Tibial artery (tissue), 4 donors: ENCODE results near the gene SELENOK.

ENCODE experiments used
- DNase-seq, 2 donors: peaks; one replicate each; pipeline ENCODE4 v3.0.0-alpha.2; 2019
- H3K27ac ChIP-seq, 2 donors: fragments of 200-600 bp; sonication (generic) in 1 of 2; 1 replicate in 1 of 2; 2 replicates in 1 of 2; pipeline ENCODE4 v1.5.1; 2018 to 2019; ENCODE audit warnings: mild to moderate bottlenecking in 1 of 2
- H3K27me3 ChIP-seq, 2 donors: fragments of 200-600 bp; sonication (generic) in 1 of 2; one replicate each; pipeline versions ENCODE4 v1.5.1 to v1.6.0; 2016 to 2019
- H3K36me3 ChIP-seq, 3 donors: fragments of 200-600 bp; sonication (generic) in 2 of 3; one replicate each; pipeline ENCODE4 v1.5.1; 2016 to 2019; ENCODE audit warnings: mild to moderate bottlenecking in 2 of 3
- H3K4me1 ChIP-seq, 4 donors: fragments of 200-600 bp; sonication (generic) in 2 of 4; 1 replicate in 3 of 4; 2 replicates in 1 of 4; pipeline ENCODE4 v1.5.1; 2016 to 2019
- H3K4me3 ChIP-seq, 2 donors: fragments of 200-600 bp; sonication (generic) in 1 of 2; 1 replicate in 1 of 2; 2 replicates in 1 of 2; pipeline ENCODE4 v1.5.1; 2018 to 2019; ENCODE audit warnings: mild to moderate bottlenecking in 2 of 2
- H3K9me3 ChIP-seq, 3 donors: fragments of 200-600 bp; sonication (generic) in 1 of 3; one replicate each; pipeline ENCODE4 v1.5.1; 2016 to 2019
- CTCF ChIP-seq, 2 experiments: fragments of 200-600 bp in 1 of 2; fragments of 450-650 bp in 1 of 2; IDR thresholded peaks; one replicate each; pipeline ENCODE4 v1.5.1; 2017 to 2019; ENCODE audit warnings: antibody characterized with exemption in 2 of 2, mild to moderate bottlenecking in 1 of 2, moderate library complexity in 1 of 2
- intact Hi-C: fragments of 100-400 bp; cut with DNase I; formaldehyde crosslinking; loops from one replicate; pipeline ENCODE4 v1.15.0; 2023; ENCODE audit warnings: low total_unique reads

The SELENOK gene

DNA sequence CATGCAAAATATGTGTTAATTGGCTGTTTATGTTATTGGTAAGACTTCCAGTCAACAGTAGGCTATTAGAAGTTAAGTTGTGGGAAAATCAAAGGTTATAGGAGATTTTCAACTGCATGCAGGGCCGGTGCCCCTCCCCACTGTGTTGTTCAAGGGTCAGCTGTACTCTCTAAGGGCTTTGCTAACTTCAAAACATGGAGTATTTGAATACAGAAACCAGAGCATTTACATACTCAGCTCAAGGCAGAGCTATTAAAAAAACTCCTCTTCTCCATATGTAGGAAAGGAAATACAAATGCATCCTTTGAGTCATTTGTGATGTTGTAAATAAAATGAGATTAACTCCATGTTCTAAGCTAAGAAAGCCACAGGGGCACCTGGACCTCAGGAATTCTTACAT lies 28.5 kb downstream of the SELENOK start:
- no peaks in the 10 kb centered on the region for H3K9me3 ChIP-seq
- DNase-seq, result no peak
- no peak overlapping the region for H3K27ac ChIP-seq
- H3K27me3 ChIP-seq, result no peaks in the 10 kb centered on the region
- no peak for TF ChIP-seq CTCF (IDR thresholded peaks at IDR 0.05)
- H3K4me3 ChIP-seq, result no peak overlapping the region
- intact Hi-C loops, result no loop called here
- no peaks in the 10 kb centered on the region for H3K4me1 ChIP-seq
- H3K36me3 ChIP-seq, result peaks cover 44 to 94% (median 76%) of the 10 kb centered on the region in 3 donors

GRCh38 chr3:53862241-53862640 lies 29.4 kb downstream of the SELENOK start:
- H3K36me3 ChIP-seq, result peaks cover 44 to 88% (median 68%) of the 10 kb centered on the region in 3 donors
- no peak for TF ChIP-seq CTCF (IDR thresholded peaks at IDR 0.05)
- intact Hi-C loops, result no loop called here
- H3K9me3 ChIP-seq, result no peaks in the 10 kb centered on the region
- H3K4me3 ChIP-seq, result no peak overlapping the region
- H3K27ac ChIP-seq, result no peak overlapping the region
- H3K4me1 ChIP-seq, result no peaks in the 10 kb centered on the region
- no peaks in the 10 kb centered on the region for H3K27me3 ChIP-seq
- no peak for DNase-seq

DNA sequence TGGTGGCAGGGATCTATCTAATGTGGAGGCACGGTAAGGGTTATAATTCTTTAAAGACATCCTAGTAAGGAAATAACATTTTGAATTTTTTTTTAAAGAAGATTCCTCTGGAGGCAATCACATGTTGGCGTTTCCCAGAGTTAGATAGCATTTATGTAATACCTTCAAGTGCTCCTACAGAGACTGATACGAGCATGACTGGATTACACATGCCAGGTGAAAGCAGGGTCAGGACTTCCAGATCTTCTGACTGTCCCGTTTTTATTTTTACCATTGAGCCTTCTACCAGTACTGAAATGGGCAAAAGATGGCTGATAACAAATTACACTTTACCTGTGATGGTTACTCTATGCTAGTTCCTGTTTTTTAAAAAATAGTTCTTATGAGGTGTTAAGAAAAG lies 31.5 kb downstream of the SELENOK start:
- no peak for DNase-seq
- Histone ChIP-seq H3K27ac (no peak overlapping the region), H3K27me3 (no peaks in the 10 kb centered on the region), H3K36me3 (peaks cover 42 to 71% (median 55%) of the 10 kb centered on the region in 3 donors), H3K4me3 (no peak overlapping the region), H3K4me1 (no peaks in the 10 kb centered on the region), H3K9me3 (no peaks in the 10 kb centered on the region)
- no peak for TF ChIP-seq CTCF (IDR thresholded peaks at IDR 0.05)
- intact Hi-C loops, result no loop called here

- Histone ChIP-seq H3K9me3 (no peaks in the 10 kb centered on the region), H3K27ac (no peak overlapping the region), H3K27me3 (no peaks in the 10 kb centered on the region), H3K4me1 (no peaks in the 10 kb centered on the region), H3K36me3 (peaks cover 32 to 61% (median 45%) of the 10 kb centered on the region in 3 donors), H3K4me3 (no peak overlapping the region)
- intact Hi-C loops, result no loop called here
- no peak for TF ChIP-seq CTCF (IDR thresholded peaks at IDR 0.05)
- DNase-seq, result no peak
These were observed 32.5 kb downstream of the SELENOK start for GRCh38 chr3:53859178-53859577.

- Histone ChIP-seq H3K4me3 (no peak overlapping the region), H3K27ac (no peak overlapping the region), H3K4me1 (no peaks in the 10 kb centered on the region), H3K9me3 (no peaks in the 10 kb centered on the region), H3K36me3 (peaks cover 22 to 51% (median 35%) of the 10 kb centered on the region in 3 donors), H3K27me3 (no peaks in the 10 kb centered on the region)
- DNase-seq, result no peak
- intact Hi-C loops, result no loop called here
- no peak for TF ChIP-seq CTCF (IDR thresholded peaks at IDR 0.05)
These were observed 33.4 kb downstream of the SELENOK start for GRCh38 chr3:53858096-53858741.

GRCh38 chr3:53856964-53857363 lies 34.7 kb downstream of the SELENOK start:
- intact Hi-C loops, result no loop called here
- H3K27ac ChIP-seq, result no peak overlapping the region
- no peaks in the 10 kb centered on the region for H3K4me1 ChIP-seq
- TF ChIP-seq CTCF (IDR thresholded peaks at IDR 0.05), result no peak
- no peaks in the 10 kb centered on the region for H3K27me3 ChIP-seq
- H3K9me3 ChIP-seq, result no peaks in the 10 kb centered on the region
- H3K4me3 ChIP-seq, result no peak overlapping the region
- H3K36me3 ChIP-seq, result peaks cover 11 to 39% (median 23%) of the 10 kb centered on the region in 3 donors
- no peak for DNase-seq
